ENCODE results near the gene CENPI. TPM values are rescaled to one million over a fixed set of nuclear protein-coding genes. Genes with fewer than 3 reads are reported as not detected.

Gene CENPI
- total RNA-seq, 4 donors from 2014 or later: 1.4 to 2.8 (median 1.7) TPM

DNA sequence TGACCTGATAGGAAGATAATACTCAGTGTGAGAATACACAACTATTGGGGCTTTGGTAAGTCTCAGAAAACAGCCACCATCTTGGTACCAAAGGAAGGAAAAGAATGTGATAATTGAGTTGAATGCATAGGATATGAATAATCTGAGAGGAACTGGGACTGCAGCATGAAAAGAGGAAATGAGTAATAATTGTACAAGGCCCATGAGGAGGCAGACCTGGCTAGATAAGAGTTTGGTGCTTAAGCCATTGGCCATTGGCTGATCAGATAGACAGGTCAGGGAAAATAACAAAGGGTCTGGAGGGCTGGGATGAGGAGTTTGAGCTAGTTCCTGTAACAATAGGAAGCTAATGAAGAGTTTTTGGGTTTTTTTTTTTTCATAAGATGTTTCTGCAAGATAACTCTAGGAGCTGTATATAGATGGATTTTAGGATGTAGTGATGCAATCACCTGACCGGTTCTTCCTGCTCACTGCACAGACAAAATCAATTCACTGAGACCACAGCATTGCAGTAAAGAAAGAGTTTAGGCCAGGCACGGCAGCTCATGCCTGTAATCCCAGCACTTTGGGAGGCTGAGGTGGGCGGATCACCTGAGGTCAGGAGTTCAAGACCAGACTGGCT is 40.8 kb upstream of the CENPI start:
- DNase-seq (ENCODE audit: extremely low spot score): no peak
- WGBS: 63% methylated on average over 3 of the region's 3 CpGs

DNA sequence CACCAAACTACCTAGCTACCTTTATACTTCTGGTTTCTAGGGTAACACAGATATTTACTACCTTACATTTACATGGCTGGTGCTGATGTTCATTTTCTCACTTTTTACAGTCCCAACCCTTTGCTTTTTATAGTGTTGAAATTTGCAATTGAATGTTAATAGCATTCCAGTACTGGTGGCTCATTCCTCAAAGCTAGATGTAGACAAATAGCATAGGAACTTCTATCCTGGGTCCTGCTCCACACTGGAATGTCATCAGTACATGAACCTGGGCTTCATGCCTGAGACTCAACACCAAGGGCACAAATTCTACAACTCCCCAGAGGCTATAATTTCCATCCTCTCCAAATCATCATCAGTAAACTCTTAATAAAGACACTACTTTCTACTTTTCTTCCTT is 35.8 kb upstream of the CENPI start:
- Histone ChIP-seq H3K4me3 (no peak overlapping the region), H3K27me3 (no peaks in the 10 kb centered on the region), H3K36me3 (no peaks in the 10 kb centered on the region), H3K4me1 (no peaks in the 10 kb centered on the region), H3K9me3 (no peaks in the 10 kb centered on the region), H3K27ac (replicated peaks in 1 of 4) (no peak overlapping the region)
- no peak for TF ChIP-seq POLR2AphosphoS5 (IDR thresholded peaks at IDR 0.05)
- no peak for TF ChIP-seq CTCF (IDR thresholded peaks at IDR 0.05)
- TF ChIP-seq EP300 (IDR thresholded peaks at IDR 0.05): no peak
- TF ChIP-seq POLR2A (IDR thresholded peaks at IDR 0.05; ENCODE audit: low read depth): no peak
- DNase-seq (ENCODE audit: extremely low spot score): no peak
- intact Hi-C loops (cut with DNase I): no loop called here

More for the DNA sequence above, 40.8 kb upstream of the CENPI start:
- H3K27ac ChIP-seq (replicated peaks in 1 of 4): no peak overlapping the region
- no peak for TF ChIP-seq POLR2A (IDR thresholded peaks at IDR 0.05; ENCODE audit: low read depth)
- no peak for TF ChIP-seq POLR2AphosphoS5 (IDR thresholded peaks at IDR 0.05)
- no peak for TF ChIP-seq EP300 (IDR thresholded peaks at IDR 0.05)
- TF ChIP-seq CTCF (IDR thresholded peaks at IDR 0.05): no peak
- H3K27me3 ChIP-seq: no peaks in the 10 kb centered on the region
- intact Hi-C loops (cut with DNase I): loop anchor here (10.0 kb wide), 1 partner anchor 148 kb away; no protein-coding TSS in a partner anchor
- no peak overlapping the region for H3K4me3 ChIP-seq
- no peaks in the 10 kb centered on the region for H3K9me3 ChIP-seq
- H3K4me1 ChIP-seq: peaks cover 0 to 4% (median 0%) of the 10 kb centered on the region in 4 donors
- no peaks in the 10 kb centered on the region for H3K36me3 ChIP-seq

GRCh38 chrX:101071582-101071981 is 26.4 kb upstream of the CENPI start:
- H3K27ac ChIP-seq (replicated peaks in 1 of 4): no peak overlapping the region
- no peaks in the 10 kb centered on the region for H3K27me3 ChIP-seq
- no peak for DNase-seq (ENCODE audit: extremely low spot score)
- intact Hi-C loops (cut with DNase I): no loop called here
- H3K4me3 ChIP-seq: no peak overlapping the region
- no peaks in the 10 kb centered on the region for H3K4me1 ChIP-seq
- 75% methylated on average over 3 of the region's 3 CpGs for WGBS
- TF ChIP-seq POLR2AphosphoS5 (IDR thresholded peaks at IDR 0.05) (no peak), CTCF (IDR thresholded peaks at IDR 0.05) (no peak), POLR2A (IDR thresholded peaks at IDR 0.05; ENCODE audit: low read depth) (no peak)
- no peaks in the 10 kb centered on the region for H3K9me3 ChIP-seq
- H3K36me3 ChIP-seq: no peaks in the 10 kb centered on the region

- Histone ChIP-seq H3K4me3 (peak within 1 kb of the TSS; percentile 53 to 60 (median 56)), H3K9me3 (no peaks in the 10 kb centered on the region), H3K27ac (replicated peaks in 1 of 4) (peak within 1 kb of the TSS; percentile 67 to 76 (median 72)), H3K4me1 (peaks cover 0 to 19% (median 5%) of the 10 kb centered on the region in 4 donors), H3K36me3 (no peaks in the 10 kb centered on the region), H3K27me3 (no peaks in the 10 kb centered on the region)
- intact Hi-C loops (cut with DNase I): no loop called here
- DNase-seq (ENCODE audit: extremely low spot score): no peak
- 26% methylated on average over 20 of the region's 23 CpGs for WGBS
- peak; percentile 36 to 68 for TF ChIP-seq POLR2AphosphoS5 (IDR thresholded peaks at IDR 0.05)
- no peak for TF ChIP-seq EP300 (IDR thresholded peaks at IDR 0.05)
These were observed 19.0 kb upstream of the CENPI start, which contains the start of gene TMEM35A for GRCh38 chrX:101078716-101079598. Gene TMEM35A (plus strand): TSS chrX:101078879. CDS start chrX:101079003, 124 bp downstream.

- DNase-seq (ENCODE audit: extremely low spot score): no peak
- H3K36me3 ChIP-seq: no peaks in the 10 kb centered on the region
- intact Hi-C loops (cut with DNase I): no loop called here
- WGBS: 50% methylated on average over 8 of the region's 8 CpGs
- no peaks in the 10 kb centered on the region for H3K9me3 ChIP-seq
- peak overlapping the region; percentile 53 to 60 (median 56) for H3K4me3 ChIP-seq
- TF ChIP-seq EP300 (IDR thresholded peaks at IDR 0.05) (no peak), POLR2AphosphoS5 (IDR thresholded peaks at IDR 0.05) (peak in 1 of 2 donors; percentile 4)
- H3K4me1 ChIP-seq: peaks cover 0 to 19% (median 5%) of the 10 kb centered on the region in 4 donors
- H3K27ac ChIP-seq (replicated peaks in 1 of 4): peak overlapping the region; percentile 67 to 76 (median 72)
- H3K27me3 ChIP-seq: no peaks in the 10 kb centered on the region
These were observed 18.2 kb upstream of the CENPI start for GRCh38 chrX:101079736-101080270.

Measured in esophagus muscularis mucosa (tissue), 4 donors.